GM06990 (cell line): ENCODE measurements around the gene KLHL34.

Experiments used
- DNase-seq: peaks from one replicate; pipeline ENCODE4 v3.0.0-alpha.2; 2011; ENCODE audit not compliant: insufficient read length; ENCODE audit errors: extremely low read depth
- H3K27me3 ChIP-seq: replicated peaks from 2 replicates; pipeline ENCODE4 v1.6.0; 2011; ENCODE audit warnings: low read length; ENCODE audit not compliant: control insufficient read depth, insufficient read depth
- H3K36me3 ChIP-seq: 2 replicates; pipeline ENCODE4 v1.5.1; 2011; ENCODE audit warnings: low read length; ENCODE audit not compliant: control insufficient read depth, insufficient read depth
- H3K4me3 ChIP-seq: replicated peaks from 2 replicates; pipeline ENCODE4 v1.5.1; 2011; ENCODE audit warnings: low read depth, mild to moderate bottlenecking, control low read depth, low read length
- TF ChIP-seq, protein P1 (sequence below): IDR thresholded peaks from 2 replicates; pipeline ENCODE4 v1.5.1; 2011; ENCODE audit warnings: low read length, control low read depth, mild to moderate bottlenecking, inconsistent platforms; ENCODE audit not compliant: insufficient read depth, poor library complexity, severe bottlenecking

KLHL34 gene, protein sequence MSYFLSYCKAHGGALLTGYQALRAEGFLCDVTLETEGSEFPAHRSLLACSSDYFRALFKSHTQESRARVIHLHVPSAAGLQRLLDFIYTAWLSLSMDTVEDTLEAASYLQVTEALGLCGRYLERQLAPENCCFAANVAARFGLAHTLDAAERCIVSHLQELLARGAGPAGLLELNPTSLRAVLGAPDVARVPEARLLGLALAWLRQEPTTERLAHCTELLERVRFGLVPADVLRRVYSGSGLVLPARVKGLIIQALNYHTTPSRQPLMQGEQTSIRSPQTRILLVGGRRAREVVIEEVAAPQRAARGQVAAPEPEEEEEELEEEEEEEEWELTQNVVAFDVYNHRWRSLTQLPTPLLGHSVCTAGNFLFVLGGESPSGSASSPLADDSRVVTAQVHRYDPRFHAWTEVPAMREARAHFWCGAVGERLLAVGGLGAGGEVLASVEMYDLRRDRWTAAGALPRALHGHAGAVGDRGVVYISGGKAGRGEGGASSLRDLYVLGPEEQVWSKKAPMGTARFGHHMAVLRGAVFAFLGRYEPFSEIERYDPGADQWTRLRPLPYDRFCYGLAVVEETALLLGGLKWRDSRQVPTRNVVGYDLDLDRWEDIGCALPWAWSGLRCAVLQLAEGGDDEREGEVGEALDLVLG

DNA sequence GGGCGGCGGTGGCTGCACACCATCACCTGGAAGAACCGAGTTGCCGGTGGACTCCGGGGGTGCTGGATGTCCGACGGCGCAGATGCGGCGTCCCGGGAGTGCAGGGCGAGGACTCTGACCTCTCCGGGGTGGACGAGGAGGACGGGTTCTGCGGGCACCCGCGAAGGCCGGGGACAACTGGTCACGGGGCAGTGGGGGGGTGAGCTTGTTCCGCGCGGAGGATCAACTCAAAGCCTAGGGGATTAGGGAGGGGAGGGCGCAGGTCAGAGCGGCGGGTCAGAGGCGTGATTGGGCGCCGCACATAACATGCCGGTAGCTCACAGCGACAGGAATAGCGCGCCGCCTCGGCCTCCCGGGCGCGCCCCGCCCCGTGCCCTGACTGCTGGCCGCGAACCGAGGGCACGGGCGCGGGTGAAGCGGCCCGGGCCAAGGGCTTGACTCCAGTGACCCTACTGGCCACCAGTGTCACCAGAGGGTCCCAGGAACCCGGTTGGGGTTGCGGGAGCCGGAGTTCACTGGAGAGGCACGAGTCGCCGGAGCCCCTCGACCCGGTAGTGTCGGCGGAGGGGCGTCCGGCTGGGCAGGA is at the start of gene KLHL34:
Gene KLHL34 (minus strand): TSS at position 179 of the 586 bp plus-strand sequence. CDS start 542 bp downstream, outside the sequence.
- H3K4me3 ChIP-seq, result no peak within 1 kb of the TSS
- no peaks in the 10 kb centered on the region for H3K27me3 ChIP-seq
- TF ChIP-seq, protein P1, sequence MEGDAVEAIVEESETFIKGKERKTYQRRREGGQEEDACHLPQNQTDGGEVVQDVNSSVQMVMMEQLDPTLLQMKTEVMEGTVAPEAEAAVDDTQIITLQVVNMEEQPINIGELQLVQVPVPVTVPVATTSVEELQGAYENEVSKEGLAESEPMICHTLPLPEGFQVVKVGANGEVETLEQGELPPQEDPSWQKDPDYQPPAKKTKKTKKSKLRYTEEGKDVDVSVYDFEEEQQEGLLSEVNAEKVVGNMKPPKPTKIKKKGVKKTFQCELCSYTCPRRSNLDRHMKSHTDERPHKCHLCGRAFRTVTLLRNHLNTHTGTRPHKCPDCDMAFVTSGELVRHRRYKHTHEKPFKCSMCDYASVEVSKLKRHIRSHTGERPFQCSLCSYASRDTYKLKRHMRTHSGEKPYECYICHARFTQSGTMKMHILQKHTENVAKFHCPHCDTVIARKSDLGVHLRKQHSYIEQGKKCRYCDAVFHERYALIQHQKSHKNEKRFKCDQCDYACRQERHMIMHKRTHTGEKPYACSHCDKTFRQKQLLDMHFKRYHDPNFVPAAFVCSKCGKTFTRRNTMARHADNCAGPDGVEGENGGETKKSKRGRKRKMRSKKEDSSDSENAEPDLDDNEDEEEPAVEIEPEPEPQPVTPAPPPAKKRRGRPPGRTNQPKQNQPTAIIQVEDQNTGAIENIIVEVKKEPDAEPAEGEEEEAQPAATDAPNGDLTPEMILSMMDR, result no peak
- peak; percentile 4 for DNase-seq
- H3K36me3 ChIP-seq, result no peaks in the 10 kb centered on the region

DNA sequence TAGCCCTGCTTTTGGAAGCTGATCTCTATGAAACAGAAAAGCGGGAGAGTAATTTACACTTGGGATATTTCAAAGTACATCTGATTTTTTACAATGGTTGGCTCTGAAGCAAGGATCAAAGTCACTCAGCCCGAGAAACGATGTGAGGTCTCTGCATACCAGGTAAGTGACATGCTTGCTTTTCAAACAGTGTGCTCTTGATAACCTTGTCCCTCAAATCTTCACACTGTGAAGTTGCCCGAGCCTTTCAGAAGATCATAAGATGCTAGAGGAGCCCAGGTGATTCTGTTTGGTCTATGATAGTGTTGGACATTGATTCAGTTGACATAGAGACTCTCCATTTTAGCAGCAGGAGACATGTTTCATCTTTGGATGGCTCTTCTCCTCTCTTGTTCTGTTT is 47.1 kb upstream of the KLHL34 start:
- DNase-seq, result no peak
- H3K36me3 ChIP-seq, result no peaks in the 10 kb centered on the region
- TF ChIP-seq, protein P1, result no peak
- H3K4me3 ChIP-seq, result no peak overlapping the region
- H3K27me3 ChIP-seq, result no peaks in the 10 kb centered on the region; the same call in 1 of the 2 replicates

DNA sequence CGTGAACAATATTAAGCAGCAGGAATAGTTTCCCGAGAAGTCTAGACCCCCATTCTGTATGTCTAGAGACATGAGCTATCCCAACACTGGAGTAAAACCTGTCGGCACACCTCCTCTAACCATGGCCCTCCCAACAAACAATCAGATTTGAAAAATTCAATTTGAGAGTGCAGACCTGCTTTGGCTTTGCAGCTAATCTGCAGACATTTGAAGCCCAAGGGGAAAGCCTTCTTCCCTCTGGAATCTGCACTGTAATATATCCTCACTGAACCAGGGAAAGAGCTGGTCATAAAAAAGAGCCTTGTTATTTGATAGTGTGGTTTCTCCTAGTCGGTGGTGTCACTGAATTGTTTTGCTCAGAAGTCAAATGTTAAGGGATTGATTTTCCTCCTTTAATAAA is 44.6 kb upstream of the KLHL34 start:
- Histone ChIP-seq H3K36me3 (no peaks in the 10 kb centered on the region), H3K4me3 (no peak overlapping the region), H3K27me3 (no peaks in the 10 kb centered on the region; the same call in 1 of the 2 replicates)
- no peak for DNase-seq
- TF ChIP-seq, protein P1, result no peak

DNA sequence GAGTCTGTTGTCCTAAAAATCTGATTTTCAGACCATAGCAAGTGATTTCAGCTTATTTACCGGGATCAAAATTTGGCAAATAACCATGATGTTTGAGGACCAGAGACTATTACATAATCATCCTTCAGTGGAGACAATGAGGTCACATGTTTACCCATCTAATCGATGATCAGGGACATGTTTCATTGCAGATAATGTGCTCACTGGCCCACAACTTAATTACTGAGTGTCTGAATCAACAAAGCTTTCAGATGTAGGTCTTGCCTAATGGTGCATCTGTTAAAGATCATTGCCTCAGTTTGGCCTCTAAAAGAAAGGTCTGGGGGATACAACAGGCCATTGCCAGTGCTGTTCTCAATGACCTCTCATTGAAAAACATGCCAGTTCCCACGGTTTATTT is 42.8 kb upstream of the KLHL34 start:
- TF ChIP-seq, protein P1, result no peak
- no peak for DNase-seq
- H3K27me3 ChIP-seq, result no peaks in the 10 kb centered on the region; the same call in 1 of the 2 replicates
- no peaks in the 10 kb centered on the region for H3K36me3 ChIP-seq
- no peak overlapping the region for H3K4me3 ChIP-seq

DNA sequence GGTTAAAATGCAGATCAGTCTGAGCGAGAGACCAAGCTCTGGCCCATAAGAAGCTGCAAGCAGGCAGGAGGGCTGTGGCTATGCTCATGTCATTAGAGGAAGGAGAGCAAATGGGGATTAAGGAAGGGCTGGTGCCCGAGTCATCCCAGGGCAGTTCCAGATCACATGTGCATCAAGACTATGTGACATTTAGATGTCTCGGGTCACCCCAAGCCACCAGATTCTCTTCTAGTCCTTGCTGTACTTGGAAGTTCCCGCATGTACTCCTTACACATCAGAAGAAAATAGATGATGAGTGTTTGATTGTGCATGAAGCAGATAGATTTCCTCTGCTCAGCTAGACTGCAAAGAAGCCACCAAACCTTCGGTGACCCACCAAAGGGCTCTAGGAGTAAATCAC is 42.1 kb upstream of the KLHL34 start:
- H3K36me3 ChIP-seq, result no peaks in the 10 kb centered on the region
- no peak overlapping the region for H3K4me3 ChIP-seq
- TF ChIP-seq, protein P1, result no peak
- H3K27me3 ChIP-seq, result no peaks in the 10 kb centered on the region; the same call in 1 of the 2 replicates
- no peak for DNase-seq
